Endothelial cell of hepatic sinusoid (primary cell): ENCODE data around the gene BEAN1.
"Not testable (repeated sequence)": the region's sequence is repeated elsewhere in the genome, so short reads cannot be mapped to it uniquely, and the experiment has no call there.

Experiments
- in situ Hi-C: cut with HindIII; loops from 2 replicates; pipeline ENCODE4 v1.10.0; 2017; ENCODE audit warnings: low sequenced_read_pairs

Gene BEAN1

DNA sequence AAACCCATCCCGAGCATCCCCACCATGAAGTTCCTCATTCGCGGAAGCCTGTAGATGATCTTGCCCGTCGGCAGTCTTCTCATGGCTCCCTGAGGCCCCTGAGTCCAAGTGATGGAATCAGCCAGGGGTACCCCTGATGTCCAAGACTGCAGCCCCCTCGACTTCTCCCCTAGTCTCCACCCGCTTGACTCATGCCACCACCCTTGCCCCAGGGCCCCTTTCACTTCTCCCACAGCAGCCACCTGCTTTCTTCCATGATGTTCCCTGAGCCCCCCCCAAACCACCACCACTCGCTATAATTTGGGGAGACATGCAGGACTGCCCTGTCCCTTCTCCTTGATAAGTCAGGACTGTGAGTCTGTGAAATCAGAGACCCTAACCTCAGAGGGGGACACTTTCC lies 11.4 kb downstream of the BEAN1 start:
- in situ Hi-C loops: no loop called here

DNA sequence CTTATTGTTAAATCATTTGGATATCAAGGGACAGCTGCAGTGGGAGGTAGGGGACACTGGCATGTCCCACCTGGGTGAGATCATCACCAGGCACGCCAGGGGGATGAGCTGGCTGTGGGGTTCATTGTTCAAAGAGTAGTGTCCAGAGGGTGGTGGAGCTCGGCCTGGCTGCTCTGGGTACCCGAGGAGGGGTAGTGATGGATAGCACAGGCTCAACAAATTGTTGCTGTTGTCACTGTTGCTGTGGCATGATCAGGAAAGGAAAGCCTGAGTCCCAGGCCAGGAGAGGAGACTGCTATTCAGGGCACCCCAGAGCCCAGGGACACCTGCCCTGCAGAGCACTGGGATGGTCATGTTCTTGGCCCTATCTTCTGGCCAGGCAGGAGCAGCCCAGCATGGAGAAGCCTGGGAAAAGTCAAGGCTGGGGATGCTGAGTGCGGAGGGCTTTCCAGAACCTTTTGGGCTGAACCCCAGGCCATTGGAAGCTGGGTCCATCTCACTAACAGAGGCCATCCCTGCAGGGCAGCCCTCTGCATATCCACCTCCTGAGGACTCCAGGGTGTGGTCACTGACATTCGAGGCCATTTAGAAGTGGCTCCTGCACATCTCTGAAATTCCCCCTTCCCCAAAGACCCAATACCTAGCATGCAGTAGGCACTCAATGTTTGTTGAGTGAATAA lies 12.1 kb downstream of the BEAN1 start:
- in situ Hi-C loops: no loop called here

DNA sequence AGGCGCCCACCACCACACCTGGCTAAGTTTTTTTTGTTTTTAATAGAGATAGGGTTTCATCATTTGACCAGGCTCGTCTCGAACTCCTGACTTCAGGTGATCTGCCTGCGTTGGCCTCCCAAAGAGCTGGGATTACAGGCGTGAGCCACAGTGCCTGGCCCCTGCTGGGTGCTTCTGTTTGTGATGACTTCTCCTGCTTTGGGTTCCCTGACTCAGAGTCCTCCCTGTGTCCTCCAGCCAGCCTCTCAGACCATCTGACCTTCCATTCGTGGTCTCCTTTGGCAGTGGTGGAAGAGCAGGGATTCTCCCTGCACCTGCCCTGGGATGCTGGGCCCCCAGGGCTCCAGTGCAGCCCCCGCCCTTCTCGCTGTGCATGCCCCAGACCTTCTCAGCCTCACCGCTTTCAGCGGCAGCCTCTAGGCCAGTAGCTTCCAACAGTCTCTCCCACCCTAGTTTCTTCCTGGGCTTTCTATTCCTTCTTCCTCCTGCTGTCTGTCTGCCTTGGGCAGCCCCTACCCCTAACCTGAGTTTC lies 13.2 kb downstream of the BEAN1 start:
- in situ Hi-C loops: no loop called here

DNA sequence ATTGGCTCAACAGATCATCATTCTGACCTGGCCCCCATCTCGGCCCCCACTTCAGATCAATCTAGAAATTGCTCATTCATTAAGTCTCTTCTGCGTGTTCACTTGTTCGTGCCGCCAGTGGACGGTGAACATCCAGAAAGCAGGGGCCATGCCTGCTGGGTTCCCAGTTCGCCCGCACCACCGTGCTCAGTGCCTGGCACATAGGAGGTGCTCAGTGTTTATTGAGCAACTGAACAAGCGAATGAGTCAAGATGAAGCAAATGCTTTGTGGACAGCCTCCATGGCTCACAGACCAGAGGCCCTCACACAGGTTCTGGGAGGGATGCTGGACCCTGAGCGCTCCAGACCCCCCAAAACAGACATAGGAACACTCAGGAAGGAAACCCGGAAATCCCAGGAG lies 13.9 kb downstream of the BEAN1 start:
- in situ Hi-C loops: no loop called here

DNA sequence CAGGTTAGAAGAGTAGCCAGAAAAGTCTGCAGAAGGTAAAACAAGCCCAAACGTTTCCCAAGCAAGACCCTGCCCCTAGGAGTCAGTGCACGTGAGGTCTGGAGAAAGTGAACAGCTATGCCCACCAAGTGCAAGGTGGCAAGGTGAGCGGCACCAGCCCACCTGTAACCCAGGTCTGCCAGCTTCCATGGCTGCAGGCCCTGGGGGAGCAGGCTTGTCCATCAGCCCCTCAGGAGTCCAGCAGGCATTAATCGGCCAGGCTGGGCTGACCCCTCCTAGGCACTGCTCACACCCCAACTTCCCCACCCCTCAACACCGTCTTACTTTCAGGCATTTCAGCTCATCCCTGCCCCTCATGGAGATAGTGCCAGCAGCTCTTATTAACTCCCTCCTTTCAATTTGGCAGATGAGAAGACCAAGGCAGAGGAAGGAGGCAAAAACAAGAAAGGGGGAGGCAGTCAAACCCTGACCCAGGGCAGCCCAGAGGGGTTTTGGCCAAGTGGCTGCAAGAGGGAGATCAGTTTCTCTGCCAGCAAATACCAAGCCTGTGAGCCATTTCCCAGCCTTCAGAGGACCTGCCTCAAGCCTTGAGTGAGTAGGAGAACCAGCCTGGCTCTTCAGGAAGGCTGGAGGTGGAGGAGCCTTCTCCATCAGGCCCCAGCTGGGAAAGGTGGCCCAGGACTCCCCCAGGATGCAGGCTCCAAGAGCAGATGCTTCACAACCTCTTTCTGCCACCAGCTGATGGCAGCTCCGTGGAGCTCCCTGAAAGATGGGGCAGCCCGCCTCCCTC lies 14.7 kb downstream of the BEAN1 start:
- in situ Hi-C loops: no loop called here

DNA sequence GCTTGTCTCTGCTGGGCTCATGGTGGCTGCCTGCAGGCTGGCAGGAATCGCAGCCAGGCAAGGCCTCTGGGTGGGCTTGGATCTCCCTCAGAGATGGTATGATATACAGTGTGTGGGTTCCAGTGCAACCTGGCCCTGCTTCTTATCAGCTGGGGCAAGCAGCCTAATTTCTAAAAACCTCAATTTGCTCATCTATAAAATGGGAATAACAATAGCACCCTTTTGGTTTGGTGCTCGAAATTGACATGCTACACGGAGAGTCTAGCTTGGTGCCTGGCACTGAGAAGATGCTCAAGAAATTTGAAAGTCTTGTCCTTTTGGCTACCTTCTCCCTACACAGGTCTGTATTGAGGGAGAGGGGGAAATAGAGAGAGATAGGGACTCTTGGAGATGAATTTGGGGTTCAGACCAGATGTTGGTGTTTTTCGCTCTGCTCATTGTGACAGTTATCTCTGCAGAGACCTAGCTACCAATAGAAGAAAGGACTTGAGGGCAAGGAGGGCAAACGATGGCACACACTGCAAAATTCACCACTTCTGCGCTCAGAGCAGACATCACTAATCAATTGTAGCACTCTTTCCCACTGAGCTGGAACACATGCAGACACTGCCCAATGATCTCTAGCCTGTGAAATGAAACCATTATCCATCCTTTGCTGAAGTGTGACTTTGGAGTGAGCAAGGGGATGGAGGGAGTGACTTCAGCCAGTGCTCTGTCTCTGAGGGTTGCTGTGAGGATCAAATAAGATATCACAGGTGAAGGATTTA lies 15.6 kb downstream of the BEAN1 start:
- in situ Hi-C loops: no loop called here

DNA sequence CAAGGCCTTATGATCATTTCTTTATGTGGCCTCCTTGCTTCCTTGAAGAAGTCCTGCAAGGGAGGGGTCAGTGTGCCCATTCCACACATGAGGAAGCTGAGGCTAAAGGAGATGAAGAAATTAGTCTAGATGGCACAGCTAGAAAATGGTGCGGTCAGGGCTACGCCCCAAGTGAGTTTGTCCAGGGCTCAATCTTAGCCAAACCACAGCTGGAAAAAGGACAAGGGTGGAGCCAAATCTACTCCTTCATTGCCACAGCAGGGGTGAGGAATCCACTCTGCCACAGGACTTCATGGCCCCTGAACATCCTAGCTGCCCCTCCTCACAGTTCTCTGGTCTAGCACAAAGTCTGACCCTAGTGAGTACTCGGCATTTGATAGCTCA lies 16.2 kb downstream of the BEAN1 start:
- in situ Hi-C loops: no loop called here

DNA sequence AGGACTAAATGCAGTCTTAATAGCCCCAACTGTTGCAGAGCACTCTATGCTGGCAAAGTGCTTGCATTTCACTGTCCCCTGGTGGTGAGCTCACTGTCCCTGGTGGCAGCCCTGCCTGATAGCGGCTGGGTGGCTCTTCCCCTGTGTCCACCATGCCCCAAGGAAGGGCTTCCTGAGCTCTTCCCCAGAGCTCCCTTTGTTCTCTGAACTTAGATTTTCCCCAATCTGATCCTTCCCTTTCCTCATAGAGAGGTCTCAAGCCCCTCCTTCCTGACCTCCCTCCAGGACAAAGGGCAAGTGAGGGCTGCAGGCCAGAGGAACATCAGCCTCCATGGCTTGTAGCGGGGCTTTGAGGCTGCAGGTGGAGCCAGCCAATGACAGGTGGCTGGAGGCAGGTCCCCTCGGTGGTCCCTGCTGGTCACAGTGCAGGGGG lies 17.0 kb downstream of the BEAN1 start:
- in situ Hi-C loops: no loop called here

DNA sequence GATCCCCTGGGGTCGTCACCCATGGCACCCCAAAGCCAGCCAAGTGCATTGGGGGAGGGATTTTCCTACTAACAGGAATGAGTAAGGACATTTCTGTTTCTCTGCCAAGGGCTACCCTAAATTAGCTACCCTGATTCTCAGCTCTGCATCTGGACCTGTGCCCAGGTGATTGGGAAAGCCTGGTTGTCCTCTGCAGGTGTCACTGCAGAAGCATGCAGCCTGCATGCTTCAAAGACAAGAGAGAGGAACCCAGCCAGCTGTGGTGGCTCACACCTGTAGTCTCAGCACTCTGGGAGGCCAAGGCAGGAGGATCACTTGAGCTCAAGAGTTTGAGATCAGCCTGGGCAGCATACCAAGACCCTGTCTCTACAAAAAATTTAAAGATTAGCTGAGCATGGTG lies 19.6 kb downstream of the BEAN1 start:
- in situ Hi-C loops: no loop called here

DNA sequence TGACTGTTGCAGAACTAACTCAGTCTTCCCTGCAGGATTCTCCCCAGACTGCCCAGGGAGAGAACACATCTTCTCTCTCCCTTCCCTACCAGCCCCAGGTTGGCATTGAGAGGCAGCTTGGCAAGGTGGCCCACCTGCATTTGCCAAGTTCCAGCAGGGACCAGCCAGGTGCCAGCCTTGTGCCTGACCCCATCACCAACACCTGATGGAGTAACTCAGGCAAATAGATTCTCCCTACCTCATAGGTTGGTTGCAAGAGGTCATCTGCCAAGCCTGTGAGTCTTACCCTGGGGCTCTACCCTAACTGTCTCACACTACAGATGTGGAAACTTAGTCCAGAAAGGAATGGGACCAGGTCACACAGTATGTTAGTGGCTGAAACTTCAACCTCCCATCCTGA lies 20.4 kb downstream of the BEAN1 start:
- in situ Hi-C loops: no loop called here

DNA sequence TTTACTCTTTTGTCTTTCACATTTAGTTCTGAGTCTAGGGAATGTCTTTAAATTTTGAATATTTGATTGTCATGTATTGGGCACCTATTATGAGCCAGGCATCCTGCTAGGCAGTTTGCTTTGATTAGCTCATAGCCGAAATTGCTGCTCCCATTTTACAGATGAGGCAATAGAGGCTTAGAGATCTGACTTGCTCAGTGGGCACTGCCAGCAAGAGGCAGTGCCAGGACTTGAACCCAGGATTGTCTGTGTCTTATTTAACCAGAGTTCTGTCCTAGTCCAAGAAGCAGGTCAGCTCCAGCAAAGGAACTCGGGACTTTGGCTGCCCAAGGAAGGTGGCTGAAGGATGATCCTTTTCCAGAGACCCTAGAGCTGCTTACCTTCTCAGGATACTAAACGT lies 24.5 kb downstream of the BEAN1 start:
- in situ Hi-C loops: no loop called here

DNA sequence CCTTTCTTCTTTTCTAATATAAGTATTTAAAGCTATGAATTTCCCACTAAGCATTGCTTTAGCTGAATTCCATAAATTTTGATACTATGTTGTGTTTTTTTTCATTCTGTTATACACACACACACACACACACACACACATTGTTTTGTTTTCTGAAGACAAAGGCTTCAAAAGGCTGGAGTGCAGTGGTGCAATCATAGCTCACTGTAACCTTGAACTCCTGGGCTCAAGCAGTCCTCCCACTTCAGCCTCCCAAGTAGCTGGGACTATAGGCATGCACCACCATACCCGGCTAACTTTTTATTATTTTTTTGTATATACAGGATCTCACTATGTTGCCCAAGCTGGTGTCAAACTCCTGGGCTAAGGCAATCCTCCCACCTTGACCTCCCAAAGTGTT lies 26.1 kb downstream of the BEAN1 start:
- in situ Hi-C loops: not testable (repeated sequence)

DNA sequence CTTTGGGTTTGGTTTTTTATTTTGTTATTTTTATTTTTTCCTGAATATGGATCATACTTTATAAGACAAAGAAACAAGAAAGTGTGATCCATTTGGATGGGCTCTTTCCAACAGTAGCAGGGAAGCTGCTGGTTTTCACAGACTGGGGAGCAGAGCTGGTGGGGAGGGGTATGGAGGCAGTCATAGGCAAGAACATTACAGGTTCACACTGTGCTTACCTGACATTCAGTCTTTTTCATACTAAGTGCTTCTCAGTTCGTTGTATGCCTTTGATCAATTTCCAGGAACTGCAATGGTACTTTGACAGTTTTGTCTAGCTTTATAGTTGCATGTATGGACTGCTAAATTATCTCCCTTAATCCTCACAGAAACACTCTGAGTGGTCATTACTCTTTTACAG lies 27.7 kb downstream of the BEAN1 start:
- in situ Hi-C loops: loop anchor here (5.0 kb wide), 1 partner anchor 37 kb away; no protein-coding TSS in a partner anchor

DNA sequence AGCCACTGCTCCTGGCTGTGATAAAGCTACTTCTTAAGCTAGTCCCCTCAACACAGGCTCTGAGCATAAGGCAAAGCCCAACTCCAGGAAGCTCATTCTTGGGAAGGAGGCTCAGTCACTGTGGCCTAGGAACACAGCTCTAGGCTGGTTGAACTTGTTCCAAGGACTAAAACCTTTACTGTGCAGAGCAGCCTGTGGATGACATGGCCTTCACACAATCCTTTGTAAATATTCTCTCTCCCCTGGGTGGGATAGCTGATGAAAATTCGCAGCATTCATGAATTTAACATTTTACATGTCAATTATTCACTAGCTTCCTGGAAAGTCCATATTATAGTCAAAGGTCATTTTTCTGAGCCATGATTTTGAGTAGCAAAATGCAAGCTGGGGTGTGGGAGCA lies 28.9 kb downstream of the BEAN1 start:
- in situ Hi-C loops: loop anchor here (5.0 kb wide), 1 partner anchor 39 kb away; no protein-coding TSS in a partner anchor

DNA sequence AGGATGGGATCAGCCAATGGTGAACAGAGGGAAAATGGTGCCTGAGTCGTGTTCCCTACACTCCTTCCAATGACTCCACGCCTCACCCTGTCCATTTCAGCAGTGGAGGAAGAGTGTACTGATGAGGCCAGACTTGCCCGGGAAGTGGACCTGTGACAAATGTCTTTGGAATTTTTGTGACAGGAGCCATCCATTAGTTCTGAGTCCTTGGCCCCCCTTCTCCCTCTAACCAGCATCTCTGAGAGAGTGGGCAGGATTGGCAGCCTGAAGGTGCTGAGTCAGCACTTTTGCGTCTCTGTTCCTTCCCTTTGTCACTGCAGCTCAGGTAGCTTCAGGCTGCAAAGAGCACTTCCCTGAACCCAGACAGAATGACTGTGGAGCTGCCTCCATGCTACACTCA lies 30.8 kb downstream of the BEAN1 start:
- in situ Hi-C loops: loop anchor here (5.0 kb wide), 1 partner anchor 41 kb away; no protein-coding TSS in a partner anchor

DNA sequence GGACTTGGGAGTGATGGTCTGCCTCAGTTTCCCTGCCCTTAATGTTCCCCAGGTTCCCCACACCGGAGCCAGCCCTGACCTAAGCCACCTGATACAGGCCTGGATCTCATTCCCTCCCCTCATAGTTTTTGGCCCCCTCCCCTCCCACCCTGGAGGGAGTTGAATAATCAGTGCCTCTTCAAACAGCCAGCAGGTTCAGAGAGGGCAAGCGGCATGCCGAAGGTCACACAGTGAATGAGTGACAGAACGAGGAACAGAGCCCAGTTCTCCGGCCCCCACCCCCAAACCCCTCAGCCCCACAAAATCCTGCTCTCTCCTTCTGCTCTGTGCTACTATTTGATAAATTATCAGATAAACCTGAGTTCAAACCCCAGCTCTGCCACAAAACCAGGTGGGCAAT lies 31.2 kb downstream of the BEAN1 start:
- in situ Hi-C loops: loop anchor here (5.0 kb wide), 1 partner anchor 41 kb away; no protein-coding TSS in a partner anchor

DNA sequence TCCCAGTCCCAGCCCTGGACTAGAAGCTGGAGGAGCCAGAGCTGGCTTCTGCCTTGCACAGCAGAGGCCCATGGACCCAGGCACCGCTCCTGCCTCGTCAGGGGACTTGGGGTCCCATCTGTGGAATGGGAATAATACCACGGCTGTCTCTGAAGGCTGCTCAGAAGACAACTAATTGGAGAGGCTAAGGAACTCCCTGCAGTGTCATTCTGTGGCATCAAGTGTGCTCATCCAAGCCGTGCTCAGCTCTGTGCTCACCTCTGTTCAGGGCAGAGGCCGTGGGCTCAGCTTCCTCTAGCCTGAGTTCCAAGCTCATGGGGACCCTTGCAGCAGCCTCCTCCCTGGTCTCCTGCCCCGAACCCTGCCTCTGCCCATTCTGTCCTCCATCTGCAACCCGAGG lies 31.8 kb downstream of the BEAN1 start:
- in situ Hi-C loops: loop anchor here (5.0 kb wide), 1 partner anchor 42 kb away; no protein-coding TSS in a partner anchor

DNA sequence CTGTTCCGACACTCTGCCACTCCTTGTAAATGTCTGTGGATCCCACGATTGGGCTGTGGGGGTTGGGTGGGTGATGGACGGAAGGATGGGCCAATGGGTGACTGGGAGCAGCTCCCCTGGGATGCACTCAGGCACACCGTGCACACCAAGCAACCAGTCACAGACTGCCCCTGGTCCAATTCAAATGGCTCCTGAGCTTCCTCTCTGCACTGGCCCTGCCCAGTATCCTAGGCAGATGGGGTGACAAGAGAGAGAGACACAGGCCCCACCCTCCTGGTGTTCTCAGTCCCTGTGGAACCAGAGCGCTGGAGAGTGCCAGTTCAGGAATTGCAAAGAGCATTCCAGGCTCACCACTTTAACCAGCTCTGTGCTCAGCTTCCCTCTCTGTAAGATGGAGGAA lies 32.8 kb downstream of the BEAN1 start:
- in situ Hi-C loops: loop anchor here (5.0 kb wide), 1 partner anchor 43 kb away; no protein-coding TSS in a partner anchor

DNA sequence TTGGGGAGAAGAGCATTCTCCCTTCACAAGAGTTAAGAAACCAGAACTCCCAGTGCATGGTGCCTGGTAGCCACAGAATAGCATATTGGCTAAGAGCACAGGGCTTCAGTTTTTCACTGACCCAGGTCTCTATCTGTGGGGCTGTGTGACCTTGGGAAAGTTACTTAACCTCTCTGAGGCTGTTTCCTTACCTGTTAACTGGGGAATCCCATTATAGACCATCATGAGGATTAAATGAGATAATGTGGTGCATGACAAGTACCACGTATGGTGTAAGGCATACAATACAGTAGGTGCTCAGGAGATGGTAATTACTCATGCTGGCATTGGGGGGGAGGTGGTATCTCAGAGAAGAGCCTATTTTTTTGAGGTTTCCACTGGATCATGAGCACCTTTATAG lies 33.6 kb downstream of the BEAN1 start:
- in situ Hi-C loops: no loop called here

DNA sequence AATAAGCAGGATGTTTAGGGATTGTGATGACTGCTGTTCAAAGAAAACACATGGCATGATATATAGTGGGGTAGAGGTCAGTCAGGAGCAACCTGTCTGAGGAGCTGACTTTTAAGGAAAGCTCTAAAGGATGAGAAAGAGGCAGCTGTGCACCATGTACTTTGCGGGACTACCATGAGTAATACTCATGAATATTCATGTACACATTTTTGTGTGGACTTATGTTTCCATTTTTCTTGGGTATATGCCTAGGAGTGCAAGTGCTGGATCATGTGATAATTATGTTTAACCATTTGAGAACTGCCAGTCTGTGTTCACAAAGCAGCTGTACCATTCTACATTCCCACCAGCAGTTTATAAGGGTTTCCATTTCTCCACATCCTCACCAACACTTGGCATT lies 35.8 kb downstream of the BEAN1 start:
- in situ Hi-C loops: no loop called here

DNA sequence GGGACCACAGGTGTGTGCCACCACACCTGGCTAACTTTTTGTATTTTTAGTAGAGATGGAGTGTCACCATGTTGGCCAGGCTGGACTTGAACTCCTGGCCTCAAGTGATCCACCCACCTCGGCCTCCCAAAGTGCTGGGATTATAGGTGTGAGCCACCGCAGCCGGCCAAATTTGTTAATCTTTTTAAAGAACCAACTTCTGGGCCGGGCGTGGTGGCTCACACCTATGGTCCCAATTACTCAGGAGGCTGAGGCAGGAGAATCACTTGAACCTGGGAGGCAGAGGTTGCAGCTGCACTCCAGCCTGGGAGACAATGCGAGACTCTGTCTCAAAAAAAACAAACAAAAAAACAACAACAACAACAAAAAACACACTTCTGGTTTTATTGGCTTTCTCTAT lies 38.9 kb downstream of the BEAN1 start:
- in situ Hi-C loops: not testable (repeated sequence)
